HG03139 (cell line): Measurements from ENCODE around the gene CPNE6.
"Not testable (repeated sequence)": the region's sequence is repeated elsewhere in the genome, so short reads cannot be mapped to it uniquely, and the experiment has no call there.

Source experiments
- ATAC-seq: cut with Tn5 transposase; IDR thresholded peaks from one replicate; pipeline ENCODE4 v1.9.1; 2021; ENCODE audit not compliant: unreplicated experiment

Gene CPNE6

GRCh38 chr14:24102357-24103048 lies 31.1 kb downstream of the CPNE6 start:
- no peak for ATAC-seq

GRCh38 chr14:24103451-24103850 lies 32.1 kb downstream of the CPNE6 start:
- ATAC-seq = no peak

- not testable (repeated sequence) for ATAC-seq
Measured at GRCh38 chr14:24105609-24106239, 34.4 kb downstream of the CPNE6 start.

- ATAC-seq = no peak
Measured at GRCh38 chr14:24106672-24107271, 35.4 kb downstream of the CPNE6 start.

GRCh38 chr14:24108336-24108874 lies 37.0 kb downstream of the CPNE6 start:
- ATAC-seq = peak; percentile 12

GRCh38 chr14:24110060-24110459 lies 38.7 kb downstream of the CPNE6 start:
- no peak for ATAC-seq

GRCh38 chr14:24110523-24110922 lies 39.2 kb downstream of the CPNE6 start:
- no peak for ATAC-seq

- no peak for ATAC-seq
Measured at GRCh38 chr14:24113379-24113800, 42.0 kb downstream of the CPNE6 start.

- peak; percentile 34 for ATAC-seq
Measured at GRCh38 chr14:24113801-24114531, 42.6 kb downstream of the CPNE6 start.

GRCh38 chr14:24114532-24115421 lies 43.4 kb downstream of the CPNE6 start, which contains the start of the genes DCAF11 and NRL:
DCAF11 (plus strand) TSS chr14:24114777; CDS start chr14:24115595, 818 bp downstream.
NRL (minus strand) TSS chr14:24114949; CDS start chr14:24082848, 32,101 bp downstream.
- peak; percentile 75 for ATAC-seq

GRCh38 chr14:24115422-24116127 lies 44.2 kb downstream of the CPNE6 start:
- ATAC-seq = no peak

- no peak for ATAC-seq
Measured at GRCh38 chr14:24116128-24116814, 44.9 kb downstream of the CPNE6 start.

- ATAC-seq = no peak
Measured at GRCh38 chr14:24117179-24117578, 45.8 kb downstream of the CPNE6 start.

- no peak for ATAC-seq
Measured at GRCh38 chr14:24119691-24120090, 48.3 kb downstream of the CPNE6 start.

GRCh38 chr14:24121210-24121609 lies 49.8 kb downstream of the CPNE6 start:
- ATAC-seq = no peak

GRCh38 chr14:24122416-24122815 lies 51.1 kb downstream of the CPNE6 start:
- no peak for ATAC-seq

GRCh38 chr14:24122898-24123297 lies 51.5 kb downstream of the CPNE6 start:
- ATAC-seq = no peak

- no peak for ATAC-seq
Measured at GRCh38 chr14:24123424-24124417, 52.4 kb downstream of the CPNE6 start.
